HG03575 (cell line): ENCODE measurements around the gene NMNAT1.
"Not testable (repeated sequence)": the region's sequence is repeated elsewhere in the genome, so short reads cannot be mapped to it uniquely, and the experiment has no call there.

Experiments used
- ATAC-seq: cut with Tn5 transposase; IDR thresholded peaks from one replicate; pipeline ENCODE4 v1.9.1; 2021; ENCODE audit not compliant: unreplicated experiment, insufficient number of reproducible peaks, low FRiP score; ENCODE audit errors: extremely low read depth

NMNAT1 gene

DNA sequence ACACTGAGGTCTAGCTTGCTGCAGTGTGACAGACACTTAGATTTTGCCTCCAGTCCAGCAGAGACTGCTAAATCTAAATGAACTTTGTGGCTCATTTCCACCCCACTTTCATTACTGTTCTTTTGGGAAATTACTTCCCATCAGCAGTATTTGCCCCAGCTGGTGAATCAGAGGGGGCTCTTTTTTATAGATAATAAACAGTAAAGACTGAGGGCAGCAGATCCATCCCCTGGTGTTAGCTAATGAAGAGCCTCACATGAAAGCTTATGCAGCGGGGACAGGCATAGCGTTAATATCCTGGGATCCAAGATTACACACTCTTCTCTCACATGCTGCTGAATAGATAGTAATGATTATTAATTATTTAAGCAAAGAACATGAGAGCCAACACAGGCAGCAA lies 26.8 kb upstream of the NMNAT1 start:
- ATAC-seq, result no peak

DNA sequence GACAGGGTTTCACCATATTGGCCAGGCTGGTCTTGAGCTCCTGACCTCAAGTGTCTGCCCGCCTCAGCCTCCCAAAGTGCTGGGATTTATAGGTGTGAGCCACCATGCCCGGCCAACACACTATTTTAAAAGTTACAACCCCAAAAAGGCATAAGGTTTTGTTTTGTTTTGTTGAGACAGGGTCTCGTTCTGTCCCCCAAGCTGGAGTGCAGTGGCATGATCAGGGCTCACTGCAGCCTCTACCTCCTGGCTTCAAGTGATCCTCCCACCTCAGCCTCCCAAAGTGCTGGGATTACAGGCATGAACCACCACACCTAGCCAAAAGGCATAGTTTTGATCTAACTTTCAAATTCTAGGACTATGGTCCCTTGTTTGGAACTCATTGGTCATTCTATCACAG lies 25.8 kb upstream of the NMNAT1 start:
- ATAC-seq, result not testable (repeated sequence)

DNA sequence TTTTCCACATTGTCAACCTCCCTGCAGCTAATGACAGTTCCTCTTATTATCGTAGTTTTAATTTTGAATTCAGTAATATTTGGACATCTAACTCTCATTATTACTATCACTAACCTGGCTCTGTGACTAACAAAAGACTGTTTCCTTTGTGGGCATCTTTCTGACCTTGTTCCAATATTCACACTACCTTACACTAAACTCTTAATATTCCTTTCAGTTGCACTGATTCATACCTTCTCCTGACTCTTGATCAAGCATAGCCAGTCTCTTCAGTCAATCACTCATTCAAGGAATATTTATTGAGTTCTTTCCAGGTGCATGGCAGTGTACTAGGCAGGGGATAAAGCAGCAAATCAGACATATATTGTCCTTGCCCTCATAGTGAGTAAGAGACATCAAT lies 25.4 kb upstream of the NMNAT1 start:
- no peak for ATAC-seq

DNA sequence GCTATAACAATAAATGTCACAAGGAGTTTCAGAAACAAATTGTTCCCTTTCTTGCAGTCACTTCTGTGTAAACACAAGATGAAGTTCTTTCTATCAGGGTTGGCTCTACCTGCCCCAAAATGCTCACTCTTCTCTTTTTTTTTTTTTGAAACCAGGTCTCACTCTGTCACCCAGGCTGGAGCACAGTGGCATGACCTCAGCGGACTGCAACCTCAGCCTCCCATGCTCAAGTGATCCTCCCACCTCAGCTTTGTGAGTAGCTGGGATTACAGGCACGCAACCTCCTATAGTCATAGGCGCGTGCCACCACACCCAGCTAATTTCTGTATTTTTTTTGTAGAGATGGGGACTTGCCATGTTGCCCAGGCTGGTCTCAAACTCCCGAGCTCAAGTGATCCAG lies 22.7 kb upstream of the NMNAT1 start:
- no peak for ATAC-seq

DNA sequence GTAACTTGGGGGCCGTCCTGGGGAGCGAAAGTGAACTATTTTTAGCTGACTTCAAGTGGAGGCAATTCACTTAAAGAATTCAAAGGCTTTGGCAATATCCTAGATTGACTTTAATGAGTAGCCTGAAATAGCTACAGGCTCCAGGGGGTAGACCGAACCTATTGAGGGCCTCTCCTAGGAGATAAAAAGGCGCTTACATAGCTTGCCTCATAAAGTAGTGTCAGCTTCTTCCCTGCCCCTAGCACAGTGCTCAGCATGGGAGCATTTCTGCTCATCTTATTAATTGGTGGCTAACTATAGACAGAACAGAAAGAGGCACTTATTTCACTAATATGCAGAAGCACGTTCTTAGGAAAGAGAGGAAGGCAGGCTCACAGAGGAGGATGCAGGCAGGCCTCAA lies 20.9 kb upstream of the NMNAT1 start:
- ATAC-seq, result no peak

DNA sequence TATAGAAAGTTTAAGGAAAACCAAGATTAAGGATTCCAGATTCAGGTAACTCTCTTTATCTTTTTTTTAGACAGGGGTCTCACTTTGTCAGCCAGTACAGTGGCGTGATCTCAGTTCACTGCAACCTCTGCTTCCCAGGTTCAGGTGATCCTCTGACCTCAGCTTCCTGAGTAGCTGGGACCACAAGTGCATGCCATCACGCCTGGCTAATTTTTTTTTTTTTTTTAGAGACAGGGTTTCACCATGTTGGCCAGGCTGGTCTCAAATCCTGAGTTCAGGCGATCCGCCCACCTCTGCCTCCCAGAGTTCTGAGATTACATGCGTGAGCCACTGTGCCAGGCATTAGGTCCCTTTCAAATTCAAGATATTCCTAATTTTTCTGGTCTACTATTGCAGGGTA lies 16.0 kb upstream of the NMNAT1 start:
- ATAC-seq, result no peak

DNA sequence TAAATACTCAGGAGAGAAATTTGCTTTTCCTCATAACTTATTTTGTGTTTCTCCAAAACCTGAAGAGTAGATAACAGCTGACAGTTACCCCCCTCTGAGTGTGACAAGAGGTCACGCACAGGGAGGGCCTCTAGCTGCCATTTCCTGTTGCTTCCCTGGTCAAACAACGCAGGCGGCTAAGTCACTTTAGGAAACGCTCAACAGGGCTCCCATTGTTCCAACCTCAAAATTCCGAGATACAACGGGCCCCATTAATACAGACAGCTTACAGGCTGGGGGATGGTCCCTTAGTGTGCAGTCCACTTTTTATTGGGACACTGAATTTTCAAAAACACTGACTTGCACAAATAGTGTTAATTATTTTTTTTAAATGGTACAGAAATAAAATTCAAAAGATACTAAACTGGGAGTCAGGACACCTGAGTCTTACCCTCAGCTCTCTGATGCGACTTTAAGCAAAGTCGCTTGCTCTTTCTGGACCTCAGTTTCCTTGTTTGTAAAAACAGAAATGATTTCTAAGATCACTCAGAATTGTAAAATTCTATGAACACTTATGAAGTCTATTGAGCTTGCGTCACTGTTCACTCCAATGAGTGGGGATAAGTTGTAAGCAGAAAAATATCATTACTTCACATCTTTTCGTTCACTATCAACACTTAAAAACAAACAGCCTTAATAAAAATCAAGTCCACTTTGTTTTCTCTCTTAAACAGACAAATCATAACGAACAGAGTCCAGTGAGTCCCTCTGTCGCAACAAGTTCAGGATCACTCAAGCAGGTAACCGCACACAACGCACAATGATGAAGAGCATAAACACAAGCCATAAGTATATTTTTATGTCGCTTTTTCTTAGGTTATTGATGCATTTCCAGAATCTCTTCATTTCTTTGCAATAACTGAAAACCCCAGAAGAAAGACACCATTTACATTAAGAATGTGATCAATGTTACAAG lies 13.6 kb upstream of the NMNAT1 start:
- no peak for ATAC-seq

DNA sequence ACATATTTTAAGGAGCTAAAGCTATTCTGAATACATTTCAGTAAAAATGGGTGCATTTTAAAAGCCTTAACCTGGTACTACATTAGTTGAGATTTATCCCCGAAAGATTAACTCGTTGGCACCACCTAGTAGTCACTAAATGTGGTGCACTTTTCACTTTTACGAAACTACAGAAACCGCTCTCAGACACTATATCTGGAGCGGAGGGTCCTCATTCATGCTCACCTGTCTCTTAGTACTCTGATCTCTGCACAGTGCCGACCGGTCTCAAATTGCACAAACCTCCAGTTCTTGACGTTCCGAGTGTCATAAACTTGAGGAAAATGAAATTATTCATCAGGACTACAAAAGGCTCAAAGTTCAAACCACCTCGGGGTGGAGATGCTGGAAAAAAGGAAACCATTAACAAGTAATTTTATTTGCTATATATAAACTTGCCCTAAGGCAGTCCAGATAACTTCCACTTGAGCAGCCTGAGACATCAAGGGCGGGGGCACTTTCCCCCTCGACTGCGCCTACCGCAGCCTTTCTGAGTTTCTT lies 806 bp upstream of the NMNAT1 start:
- ATAC-seq, result no peak

DNA sequence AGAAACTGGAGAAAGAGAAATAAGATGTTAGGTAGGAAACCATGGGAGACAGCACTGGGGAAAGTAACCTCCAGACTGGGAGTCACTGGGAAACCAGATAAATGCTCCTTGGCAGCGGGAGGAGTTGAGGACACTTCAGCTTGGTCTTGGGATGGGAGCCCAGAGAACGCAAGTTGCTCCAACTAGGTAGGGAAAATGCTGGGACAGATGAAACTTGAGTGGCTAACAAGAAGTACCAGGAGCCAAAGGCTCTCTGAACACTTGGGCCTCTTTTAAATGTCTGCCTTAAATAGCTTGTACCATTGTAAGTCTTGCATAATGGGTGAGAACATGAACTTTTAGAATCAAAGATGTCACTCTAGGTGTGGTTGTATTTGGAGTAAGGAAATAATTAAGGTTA lies 3.0 kb downstream of the NMNAT1 start:
- ATAC-seq, result no peak

DNA sequence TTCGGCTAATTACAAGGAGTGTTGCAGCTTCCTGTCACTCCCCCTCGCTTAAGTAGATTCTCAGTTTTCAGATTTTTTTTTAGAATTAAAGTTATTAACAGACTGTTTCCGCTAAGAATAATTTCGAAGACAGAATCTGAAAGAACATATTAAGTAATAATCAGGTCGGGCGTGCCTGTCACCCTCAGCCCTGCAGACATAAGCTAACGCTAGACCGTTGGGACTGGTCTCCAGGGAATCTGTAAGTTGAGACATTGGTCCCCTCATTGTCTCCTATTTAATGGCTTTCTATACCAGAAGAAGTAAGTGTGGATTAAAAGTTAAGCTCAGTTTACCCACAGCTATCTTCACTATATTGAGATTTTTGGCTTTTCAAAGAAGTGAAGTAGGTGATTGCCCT lies 14.5 kb downstream of the NMNAT1 start:
- ATAC-seq, result no peak

DNA sequence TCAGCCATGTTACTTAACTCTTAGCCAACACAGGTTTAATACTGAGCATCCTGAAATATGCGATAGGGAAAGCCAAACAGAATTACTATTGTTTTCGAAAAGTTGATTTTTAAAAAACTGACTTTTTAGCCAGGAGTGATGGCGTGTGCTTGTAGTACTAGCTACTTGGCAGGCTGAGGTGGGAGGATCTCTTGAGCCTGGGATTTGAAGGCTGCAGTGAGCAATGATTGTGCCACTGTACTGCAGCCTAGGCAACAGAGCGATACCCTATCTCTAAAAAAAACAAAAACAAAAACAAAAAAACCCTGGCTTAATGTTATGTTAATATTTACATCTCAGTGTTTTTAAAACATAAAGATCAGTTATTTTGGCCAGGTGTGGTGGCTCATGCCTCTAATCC lies 16.7 kb downstream of the NMNAT1 start:
- ATAC-seq, result no peak

DNA sequence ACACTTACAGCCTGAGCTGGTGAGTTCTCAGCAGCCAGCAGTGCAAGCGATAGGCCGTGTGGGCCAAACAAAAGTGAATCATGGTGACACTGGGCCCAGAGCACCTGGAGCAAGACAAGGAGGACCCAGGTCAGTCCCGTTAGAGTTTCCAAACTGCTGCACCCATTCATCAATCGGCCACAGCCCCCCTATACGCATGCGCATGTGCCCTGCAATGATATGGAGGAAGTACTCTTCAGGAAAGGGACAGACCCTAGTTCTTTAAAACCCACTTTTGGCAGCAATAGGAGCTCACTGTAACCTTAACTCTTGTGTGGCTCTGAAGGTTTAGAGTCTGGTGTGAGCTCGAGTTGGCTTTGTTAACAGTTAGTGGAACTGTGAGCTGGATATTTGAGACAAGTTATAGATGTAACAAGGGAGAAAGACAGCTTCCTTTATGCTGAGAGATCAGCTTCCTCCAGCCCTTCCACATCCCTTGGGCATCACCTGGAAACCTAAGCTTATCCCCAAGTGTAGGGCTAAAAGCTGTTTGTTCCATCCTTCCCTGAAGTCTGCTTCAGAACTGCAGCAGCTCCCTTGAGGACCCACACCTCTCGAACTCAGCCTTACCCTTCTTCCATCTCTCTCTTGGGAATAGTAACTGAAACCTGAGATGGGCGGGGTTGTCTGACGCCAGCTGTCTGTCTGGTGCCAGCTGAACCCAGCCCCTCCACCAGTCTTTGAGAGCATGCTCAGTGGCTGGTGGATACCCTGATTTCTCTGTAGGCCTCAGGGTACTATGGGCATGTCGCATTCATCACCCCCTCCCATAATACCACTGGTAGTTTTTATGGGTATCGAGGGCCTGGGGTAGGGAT lies 17.7 kb downstream of the NMNAT1 start:
- no peak for ATAC-seq

DNA sequence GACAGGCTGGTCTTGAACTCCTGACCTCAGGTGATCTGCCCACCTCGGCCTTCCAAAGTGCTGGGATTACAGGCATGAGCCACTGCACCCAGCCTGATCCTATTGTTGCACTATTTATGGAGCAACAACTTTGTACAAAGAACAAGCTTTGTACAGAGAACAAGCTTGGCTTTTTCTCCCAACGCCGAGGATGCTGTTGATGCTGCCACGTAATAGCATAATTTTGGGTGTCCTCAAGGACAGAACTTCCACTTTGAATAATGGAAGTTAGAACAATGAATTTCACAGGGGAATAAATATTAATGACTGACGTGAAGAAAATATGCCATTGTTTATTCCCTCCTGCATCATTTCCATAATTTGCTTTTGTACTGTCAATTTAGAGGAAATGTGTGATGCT lies 41.0 kb downstream of the NMNAT1 start:
- ATAC-seq, result no peak

DNA sequence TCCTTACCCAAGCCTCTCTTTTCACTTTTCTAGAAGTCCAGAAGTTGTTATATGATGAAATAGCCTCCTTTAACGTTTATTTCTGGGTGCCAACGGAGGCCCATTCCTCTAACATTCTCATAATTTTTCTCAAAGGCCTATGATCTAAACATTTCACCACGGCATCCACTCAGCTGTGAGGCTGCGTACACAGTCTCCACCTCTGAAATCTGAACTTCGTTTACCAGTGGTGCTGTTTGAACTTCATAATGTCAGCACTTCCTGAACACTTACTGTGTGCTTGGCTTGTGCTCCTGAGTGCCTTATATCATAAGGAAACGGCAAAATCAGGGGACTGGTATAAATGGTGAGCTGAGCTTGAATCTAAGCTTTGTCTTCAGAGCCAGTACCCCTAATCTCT lies 41.7 kb downstream of the NMNAT1 start:
- ATAC-seq, result no peak

DNA sequence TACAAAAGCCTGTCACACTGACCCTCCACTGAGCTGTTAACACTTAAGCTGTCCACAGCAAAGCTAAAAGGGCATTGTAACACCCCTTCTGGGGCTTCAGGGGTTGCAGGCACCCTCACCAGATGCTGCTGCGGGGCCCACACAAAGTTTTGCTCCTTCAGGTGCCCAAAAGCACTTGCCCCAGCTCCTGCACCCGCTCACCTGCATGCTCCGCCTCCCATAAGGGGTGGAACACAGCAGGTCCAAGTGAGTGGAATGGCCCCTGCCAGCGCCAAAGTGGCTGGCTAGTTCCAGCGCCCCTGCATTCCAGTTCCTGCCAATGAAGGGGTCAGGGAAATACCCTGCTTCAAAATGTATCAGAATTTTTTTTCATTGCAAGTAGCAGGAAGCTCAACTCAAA lies 46.5 kb downstream of the NMNAT1 start:
- ATAC-seq, result no peak

DNA sequence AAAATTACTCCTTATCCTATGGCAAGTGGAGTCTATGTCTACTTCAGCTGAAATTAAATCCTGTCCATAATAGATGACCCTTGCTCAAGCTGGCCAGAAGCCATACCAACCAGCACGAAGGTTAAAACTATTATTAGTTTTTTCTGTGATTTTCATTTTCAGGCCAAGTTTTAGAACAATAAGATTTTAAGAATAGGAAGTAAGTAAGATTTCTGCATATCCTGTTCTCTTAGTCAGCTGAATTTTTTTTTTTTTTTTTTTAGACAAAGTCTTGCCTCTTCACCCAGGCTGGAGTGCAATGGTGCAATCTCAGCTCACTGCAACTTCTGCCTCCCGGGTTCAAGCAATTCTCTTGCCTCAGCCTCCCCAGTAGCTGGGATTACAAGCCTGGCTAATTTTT lies 47.7 kb downstream of the NMNAT1 start:
- no peak for ATAC-seq

DNA sequence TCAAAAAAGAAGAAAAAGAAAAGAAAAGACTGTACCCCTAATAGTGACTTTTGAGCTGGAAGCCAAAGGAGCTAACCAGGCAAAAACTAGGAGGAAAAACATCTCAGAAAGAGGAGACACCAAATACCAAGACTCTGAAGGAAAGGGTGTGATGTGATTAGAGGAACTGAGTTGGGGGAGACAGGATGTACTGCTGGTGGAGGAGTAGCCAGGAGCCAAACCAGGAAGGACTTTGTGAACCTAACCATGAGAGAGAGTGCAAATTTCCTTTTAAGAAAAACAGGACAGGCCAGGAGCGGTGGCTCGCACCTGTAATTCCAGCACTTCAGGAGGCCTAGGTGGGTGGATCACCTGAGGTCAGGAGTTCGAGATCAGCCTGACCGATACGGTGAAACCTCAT lies 49.6 kb downstream of the NMNAT1 start:
- no peak for ATAC-seq

DNA sequence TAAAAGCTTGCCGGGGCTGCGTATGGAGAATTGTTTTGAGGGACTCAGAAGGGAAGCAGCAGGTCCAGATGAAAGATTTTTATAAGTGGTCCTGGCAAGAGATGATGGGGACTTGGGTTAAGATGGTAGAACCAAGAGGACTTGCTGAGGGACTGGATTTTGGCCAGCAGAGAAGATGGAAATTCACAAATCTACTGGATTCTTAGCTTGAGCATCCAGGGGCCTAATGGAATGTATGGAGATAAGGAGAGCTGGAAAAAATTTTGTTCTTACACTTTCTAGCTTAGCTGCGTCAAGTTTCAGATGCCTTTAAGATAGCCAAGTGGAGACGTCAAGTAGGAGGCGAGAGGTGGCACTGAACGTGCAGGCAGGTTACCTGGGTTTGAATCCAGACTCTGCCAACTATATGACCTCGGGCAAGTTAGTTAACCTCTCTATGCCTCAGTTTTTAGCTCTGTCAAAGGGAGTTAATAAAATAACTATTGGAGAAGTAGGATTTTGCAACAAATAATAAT lies 50.3 kb downstream of the NMNAT1 start:
- ATAC-seq, result no peak

DNA sequence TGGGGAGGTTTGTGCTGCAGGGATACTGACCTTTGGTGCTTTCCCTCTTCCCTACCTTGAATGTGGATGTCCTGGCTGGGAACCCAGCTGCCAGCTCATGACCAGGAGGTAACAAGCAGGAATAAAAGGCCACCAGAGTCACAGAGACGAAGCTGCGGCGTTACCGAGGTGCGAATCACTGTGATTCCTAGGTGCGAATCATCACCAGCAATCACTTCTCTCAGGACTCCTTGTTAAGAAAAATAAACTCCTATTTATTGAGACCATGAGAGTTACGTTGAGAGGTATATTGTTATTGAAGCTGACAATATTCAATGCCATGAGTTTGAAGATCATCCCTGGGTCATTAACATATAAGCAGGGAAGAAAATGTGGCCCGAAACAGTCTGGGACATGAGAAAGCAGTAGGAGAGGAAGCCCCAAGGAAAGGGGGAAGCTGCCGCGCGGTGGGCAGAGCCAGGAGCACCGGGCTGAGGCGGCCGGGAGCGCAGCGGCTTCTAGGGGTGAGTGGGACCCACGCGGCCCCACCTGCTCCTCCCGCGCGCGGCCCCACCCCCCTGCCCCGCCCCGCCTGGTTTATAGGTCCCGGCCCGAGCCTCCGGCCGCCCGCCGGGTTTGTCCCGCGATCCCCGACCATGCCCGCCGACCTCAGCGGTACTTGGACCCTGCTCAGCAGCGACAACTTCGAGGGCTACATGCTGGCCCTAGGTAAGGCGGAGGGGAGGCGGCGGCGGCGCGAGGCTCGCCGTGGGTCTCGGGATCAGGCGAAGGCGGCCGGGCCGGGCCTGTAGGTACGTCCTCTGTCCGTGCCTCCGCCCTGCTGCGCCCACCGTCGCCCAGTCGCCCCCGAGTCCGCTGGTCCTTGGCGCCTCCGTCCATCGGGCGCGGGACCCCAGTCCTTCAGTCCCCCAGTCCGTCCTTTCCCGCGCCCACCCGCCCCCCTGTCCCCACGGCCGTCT lies 53.6 kb downstream of the NMNAT1 start, which contains the start of gene RBP7:
TSS of gene RBP7 (plus strand) at position 605 of the 959 bp plus-strand sequence. CDS start at position 636, 31 bp downstream.
- no peak for ATAC-seq
